ENCODE data around the gene IPPK.

The IPPK gene

GRCh38 chr9:92671323-92671722 is 1.4 kb upstream of the IPPK start:
- TF ChIP-seq CTCF (IDR thresholded peaks at IDR 0.05; ENCODE audit: insufficient read depth, low read depth, low read length, missing control alignments) = no peak
- peak overlapping the region; percentile 85 for H3K4me3 ChIP-seq (ENCODE audit: low read length)
- DNase-seq (ENCODE audit: low read depth) = peak; percentile 92

DNA sequence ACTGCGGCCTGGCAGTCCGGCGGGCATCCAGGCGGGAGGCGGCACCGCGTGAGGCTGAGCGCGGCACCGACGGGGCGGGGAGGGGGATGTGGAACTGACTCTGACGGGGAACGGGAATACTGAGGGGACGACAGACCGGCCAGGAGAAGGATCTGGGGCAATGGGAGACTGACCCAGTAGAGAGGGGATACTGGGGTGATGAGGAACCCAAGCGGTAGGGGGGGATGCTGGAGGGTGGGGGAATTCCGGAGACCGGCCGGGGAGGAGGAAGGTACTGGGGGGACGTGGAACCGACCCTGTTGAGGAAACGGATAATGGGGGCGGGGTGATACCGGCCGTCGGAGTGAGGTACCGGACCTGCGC is 423 bp downstream of the IPPK start:
- peak; percentile 23 for DNase-seq (ENCODE audit: low read depth)
- TF ChIP-seq CTCF (IDR thresholded peaks at IDR 0.05; ENCODE audit: insufficient read depth, low read depth, low read length, missing control alignments) = no peak
- H3K4me3 ChIP-seq (ENCODE audit: low read length) = peak overlapping the region; percentile 85

GRCh38 chr9:92668746-92669526 is 995 bp downstream of the IPPK start:
- peak overlapping the region; percentile 85 for H3K4me3 ChIP-seq (ENCODE audit: low read length)
- peak; percentile 79 for DNase-seq (ENCODE audit: low read depth)
- TF ChIP-seq CTCF (IDR thresholded peaks at IDR 0.05; ENCODE audit: insufficient read depth, low read depth, low read length, missing control alignments) = no peak

DNA sequence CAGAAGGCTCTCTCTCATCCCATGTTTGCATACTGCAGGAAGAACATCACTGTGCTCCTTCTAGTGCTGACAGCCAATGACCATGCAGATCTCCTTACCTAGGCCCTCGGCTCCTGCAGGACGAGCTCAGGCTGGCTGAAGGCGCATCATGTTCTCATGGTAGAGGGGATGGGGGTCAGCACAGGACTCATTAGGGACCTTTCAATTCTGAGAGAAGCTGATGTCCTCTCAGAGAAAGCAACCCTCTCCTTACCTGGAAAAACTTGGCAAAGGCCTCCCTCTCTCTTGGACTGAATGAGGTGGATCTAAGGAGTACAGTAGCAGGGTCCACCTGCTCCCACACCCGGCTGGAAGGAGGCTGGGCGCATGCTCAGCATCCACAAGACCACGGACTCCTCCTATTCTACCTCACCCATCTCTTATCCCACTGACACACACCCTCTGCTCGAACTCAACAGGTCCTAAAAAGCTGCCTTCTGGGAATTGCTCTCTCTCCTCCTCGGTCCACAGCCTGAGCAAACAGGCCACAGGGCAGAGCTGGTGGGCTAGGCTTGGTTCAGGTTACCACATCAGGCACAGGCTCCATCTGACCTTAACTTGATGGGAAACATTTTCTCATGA is 2.9 kb downstream of the IPPK start:
- no peak for TF ChIP-seq CTCF (IDR thresholded peaks at IDR 0.05; ENCODE audit: insufficient read depth, low read depth, low read length, missing control alignments)
- no peak for DNase-seq (ENCODE audit: low read depth)
- H3K4me3 ChIP-seq (ENCODE audit: low read length) = no peak overlapping the region

GRCh38 chr9:92666236-92666635 is 3.7 kb downstream of the IPPK start:
- TF ChIP-seq CTCF (IDR thresholded peaks at IDR 0.05; ENCODE audit: insufficient read depth, low read depth, low read length, missing control alignments) = no peak
- DNase-seq (ENCODE audit: low read depth) = no peak

GRCh38 chr9:92665836-92666235 is 4.1 kb downstream of the IPPK start:
- H3K4me3 ChIP-seq (ENCODE audit: low read length) = no peak overlapping the region
- DNase-seq (ENCODE audit: low read depth) = no peak
- no peak for TF ChIP-seq CTCF (IDR thresholded peaks at IDR 0.05; ENCODE audit: insufficient read depth, low read depth, low read length, missing control alignments)

More at GRCh38 chr9:92666236-92666635, 3.7 kb downstream of the IPPK start:
- H3K4me3 ChIP-seq (ENCODE audit: low read length) = no peak overlapping the region
